Measurements from ENCODE around the gene FAM222B. TPM values are rescaled to one million over a fixed set of nuclear protein-coding genes. Genes with fewer than 3 reads are reported as not detected.

FAM222B gene
- total and polyA plus RNA-seq, 4 donors = 3.6 to 18.7 (median 11.5) TPM

GRCh38 chr17:28712705-28713415 lies 129.7 kb downstream of the FAM222B start:
- Histone ChIP-seq H3K4me1 (ENCODE audit: control insufficient read depth in 1 of 2, insufficient read depth in 2 of 2, low read length in 2 of 2) (no peaks in the 10 kb centered on the region), H3K27me3 (ENCODE audit: control insufficient read depth in 1 of 2, insufficient read depth in 2 of 2, low read length in 1 of 2) (no peaks in the 10 kb centered on the region), H3K36me3 (ENCODE audit: control insufficient read depth in 1 of 2, insufficient read depth in 2 of 2, low read length in 1 of 2) (peaks cover 0 to 2% of the 10 kb centered on the region in 2 donors), H3K4me3 (ENCODE audit: low read length in 2 of 2) (no peak overlapping the region), H3K9me3 (ENCODE audit: control insufficient read depth, low read length) (no peaks in the 10 kb centered on the region), H3K27ac (ENCODE audit: low read depth in 1 of 2, low read length in 2 of 2) (no peak overlapping the region)
- intact Hi-C loops (cut with DNase I) = loop anchor here in 1 of 2 donors (5.0 kb wide), 1 partner anchor 51 kb away; the partner anchor contains the start of genes SDF2 and SUPT6H
- ATAC-seq (ENCODE audit: low FRiP score) (no peak), DNase-seq (peak in 1 of 2 donors; percentile 18)
- 70% methylated on average over 7 of the region's 7 CpGs for WGBS, 2 donors

- H3K27ac ChIP-seq (ENCODE audit: low read depth in 1 of 2, low read length in 2 of 2) = no peak overlapping the region
- H3K27me3 ChIP-seq (ENCODE audit: control insufficient read depth in 1 of 2, insufficient read depth in 2 of 2, low read length in 1 of 2) = no peaks in the 10 kb centered on the region
- DNase-seq = peak; percentile 78 to 84
- no peak overlapping the region for H3K4me3 ChIP-seq (ENCODE audit: low read length in 2 of 2)
- 45 to 47% methylated on average over 34 of the region's 34 CpGs for WGBS, 2 donors
- no peaks in the 10 kb centered on the region for H3K4me1 ChIP-seq (ENCODE audit: control insufficient read depth in 1 of 2, insufficient read depth in 2 of 2, low read length in 2 of 2)
- H3K36me3 ChIP-seq (ENCODE audit: control insufficient read depth in 1 of 2, insufficient read depth in 2 of 2, low read length in 1 of 2) = peaks cover 0 to 2% of the 10 kb centered on the region in 2 donors
- intact Hi-C loops (cut with DNase I) = loop anchor here in 1 of 2 donors (5.0 kb wide), 1 partner anchor 50 kb away; the partner anchor contains the start of genes SDF2 and SUPT6H
- no peaks in the 10 kb centered on the region for H3K9me3 ChIP-seq (ENCODE audit: control insufficient read depth, low read length)
- peak; percentile 10 for ATAC-seq (ENCODE audit: low FRiP score)
Measured at GRCh38 chr17:28712032-28712704, 130.4 kb downstream of the FAM222B start.

- WGBS, 2 donors = 0 to 2% methylated on average over 20 of the region's 20 CpGs
- intact Hi-C loops (cut with DNase I) = loop anchor here in 1 of 2 donors (5.0 kb wide), 1 partner anchor 49 kb away; the partner anchor contains the start of genes SDF2 and SUPT6H
- peaks cover 0 to 2% of the 10 kb centered on the region in 2 donors for H3K36me3 ChIP-seq (ENCODE audit: control insufficient read depth in 1 of 2, insufficient read depth in 2 of 2, low read length in 1 of 2)
- no peaks in the 10 kb centered on the region for H3K4me1 ChIP-seq (ENCODE audit: control insufficient read depth in 1 of 2, insufficient read depth in 2 of 2, low read length in 2 of 2)
- peak; percentile 53 for ATAC-seq (ENCODE audit: low FRiP score)
- H3K4me3 ChIP-seq (ENCODE audit: low read length in 2 of 2) = peak within 1 kb of the TSS; percentile 1 to 12
- no peaks in the 10 kb centered on the region for H3K27me3 ChIP-seq (ENCODE audit: control insufficient read depth in 1 of 2, insufficient read depth in 2 of 2, low read length in 1 of 2)
- no peak for DNase-seq
- no peaks in the 10 kb centered on the region for H3K9me3 ChIP-seq (ENCODE audit: control insufficient read depth, low read length)
- H3K27ac ChIP-seq (ENCODE audit: low read depth in 1 of 2, low read length in 2 of 2) = peak within 1 kb of the TSS in 1 of 2 donors; percentile 75
Measured at GRCh38 chr17:28711723-28712031, 130.9 kb downstream of the FAM222B start, which contains the start of gene PROCA1. PROCA1 (minus strand) TSS chr17:28711888; CDS start chr17:28711660, 228 bp downstream.

GRCh38 chr17:28710861-28711722 lies 131.5 kb downstream of the FAM222B start:
- 1 to 2% methylated on average over 68 to 74 of the region's 74 CpGs for WGBS, 2 donors
- peak; percentile 96 for ATAC-seq (ENCODE audit: low FRiP score)

GRCh38 chr17:28707339-28707720 lies 135.3 kb downstream of the FAM222B start:
- H3K4me3 ChIP-seq (ENCODE audit: low read length in 2 of 2) = no peak overlapping the region
- H3K36me3 ChIP-seq (ENCODE audit: control insufficient read depth in 1 of 2, insufficient read depth in 2 of 2, low read length in 1 of 2) = no peaks in the 10 kb centered on the region
- intact Hi-C loops (cut with DNase I) = no loop called here
- 75 to 81% methylated on average over 2 of the region's 2 CpGs for WGBS, 2 donors
- no peaks in the 10 kb centered on the region for H3K4me1 ChIP-seq (ENCODE audit: control insufficient read depth in 1 of 2, insufficient read depth in 2 of 2, low read length in 2 of 2)
- no peak overlapping the region for H3K27ac ChIP-seq (ENCODE audit: low read depth in 1 of 2, low read length in 2 of 2)
- no peak for DNase-seq
- no peak for ATAC-seq (ENCODE audit: low FRiP score)
- H3K9me3 ChIP-seq (ENCODE audit: control insufficient read depth, low read length) = no peaks in the 10 kb centered on the region
- no peaks in the 10 kb centered on the region for H3K27me3 ChIP-seq (ENCODE audit: control insufficient read depth in 1 of 2, insufficient read depth in 2 of 2, low read length in 1 of 2)

More at GRCh38 chr17:28710861-28711722, 131.5 kb downstream of the FAM222B start:
- H3K4me3 ChIP-seq (ENCODE audit: low read length in 2 of 2) = peak overlapping the region; percentile 1 to 12
- intact Hi-C loops (cut with DNase I) = loop anchor here in 1 of 2 donors (5.0 kb wide), 1 partner anchor 49 kb away; the partner anchor contains the start of genes SDF2 and SUPT6H
- no peaks in the 10 kb centered on the region for H3K4me1 ChIP-seq (ENCODE audit: control insufficient read depth in 1 of 2, insufficient read depth in 2 of 2, low read length in 2 of 2)
- DNase-seq = peak; percentile 93 to 96
- H3K36me3 ChIP-seq (ENCODE audit: control insufficient read depth in 1 of 2, insufficient read depth in 2 of 2, low read length in 1 of 2) = peaks cover 0 to 2% of the 10 kb centered on the region in 2 donors
- H3K9me3 ChIP-seq (ENCODE audit: control insufficient read depth, low read length) = no peaks in the 10 kb centered on the region
- peak overlapping the region in 1 of 2 donors; percentile 75 for H3K27ac ChIP-seq (ENCODE audit: low read depth in 1 of 2, low read length in 2 of 2)
- H3K27me3 ChIP-seq (ENCODE audit: control insufficient read depth in 1 of 2, insufficient read depth in 2 of 2, low read length in 1 of 2) = no peaks in the 10 kb centered on the region

- Histone ChIP-seq H3K9me3 (ENCODE audit: control insufficient read depth, low read length) (no peaks in the 10 kb centered on the region), H3K4me1 (ENCODE audit: control insufficient read depth in 1 of 2, insufficient read depth in 2 of 2, low read length in 2 of 2) (no peaks in the 10 kb centered on the region), H3K4me3 (ENCODE audit: low read length in 2 of 2) (no peak overlapping the region), H3K36me3 (ENCODE audit: control insufficient read depth in 1 of 2, insufficient read depth in 2 of 2, low read length in 1 of 2) (no peaks in the 10 kb centered on the region), H3K27me3 (ENCODE audit: control insufficient read depth in 1 of 2, insufficient read depth in 2 of 2, low read length in 1 of 2) (no peaks in the 10 kb centered on the region), H3K27ac (ENCODE audit: low read depth in 1 of 2, low read length in 2 of 2) (no peak overlapping the region)
- intact Hi-C loops (cut with DNase I) = no loop called here
- DNase-seq = no peak
- no peak for ATAC-seq (ENCODE audit: low FRiP score)
- WGBS, 2 donors = 58 to 61% methylated on average over 6 of the region's 7 CpGs
Measured at GRCh38 chr17:28706471-28707338, 135.9 kb downstream of the FAM222B start.

Data from aorta (tissue), 5 donors.